NCI-H1930 (cell line): ENCODE data around the gene PRAF2.
A peak's percentile ranks its signal among the peaks of the same experiment; 100 is the strongest.

ENCODE experiments used
- DNase-seq, 2 experiments: peaks; one replicate each; lab custom pipeline; 2025; lab: John Stamatoyannopoulos, UW

Gene PRAF2

GRCh38 chrX:49073601-49074575 lies at the start of gene PRAF2:
PRAF2 (minus strand) TSS chrX:49074002; CDS start chrX:49073987, 15 bp downstream.
- peak; percentile 81 to 89 for DNase-seq

- no peak for DNase-seq
Observed at GRCh38 chrX:49122499-49122898, 48.7 kb upstream of the PRAF2 start.

GRCh38 chrX:49120091-49120490 lies 46.3 kb upstream of the PRAF2 start:
- DNase-seq = no peak

DNA sequence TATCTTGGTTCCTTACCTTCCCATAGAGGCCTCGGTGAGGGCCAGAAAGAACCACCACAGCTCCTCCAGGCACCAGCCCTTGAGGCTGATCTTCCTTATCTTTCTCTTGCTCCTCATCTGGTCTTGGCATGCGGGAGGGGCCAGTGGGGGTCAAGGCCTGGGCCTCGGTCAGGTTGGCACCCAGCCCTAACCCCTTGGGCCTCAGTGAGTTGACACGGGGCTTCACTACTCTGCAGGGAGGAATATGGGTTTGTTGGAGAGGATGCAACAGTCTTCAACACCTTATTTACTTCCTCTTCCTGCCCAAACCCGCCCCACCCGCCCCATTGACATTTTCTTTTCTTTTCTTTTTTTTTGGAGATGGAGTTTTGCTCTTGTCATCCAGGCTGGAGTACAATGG lies 43.8 kb upstream of the PRAF2 start:
- DNase-seq = no peak

GRCh38 chrX:49116716-49117115 lies 42.9 kb upstream of the PRAF2 start:
- DNase-seq = no peak

DNA sequence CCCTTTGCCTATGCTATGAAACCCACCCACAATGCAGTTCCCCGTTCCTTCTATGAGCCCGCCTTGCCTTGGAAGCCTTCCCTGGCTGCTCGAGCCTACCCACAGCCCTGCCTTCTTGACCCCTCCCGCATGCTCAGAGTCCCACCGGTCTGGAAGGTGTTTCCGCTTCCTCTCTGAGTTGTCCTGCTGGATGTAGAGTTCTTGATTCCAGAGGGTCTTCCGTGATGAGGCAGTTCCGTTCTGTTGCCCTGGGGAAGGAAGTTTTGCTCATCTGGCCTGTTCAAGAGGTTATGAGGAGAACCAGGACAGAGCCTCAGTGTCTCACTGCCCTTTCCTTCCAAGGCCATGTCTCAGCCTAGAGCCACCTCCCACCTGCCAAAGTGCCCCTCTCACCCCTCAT lies 42.3 kb upstream of the PRAF2 start:
- DNase-seq = no peak

GRCh38 chrX:49111791-49112190 lies 38.0 kb upstream of the PRAF2 start:
- no peak for DNase-seq

GRCh38 chrX:49110417-49110816 lies 36.6 kb upstream of the PRAF2 start:
- DNase-seq = no peak

GRCh38 chrX:49108641-49109040 lies 34.8 kb upstream of the PRAF2 start:
- DNase-seq = no peak

GRCh38 chrX:49106930-49107329 lies 33.1 kb upstream of the PRAF2 start:
- no peak for DNase-seq

DNA sequence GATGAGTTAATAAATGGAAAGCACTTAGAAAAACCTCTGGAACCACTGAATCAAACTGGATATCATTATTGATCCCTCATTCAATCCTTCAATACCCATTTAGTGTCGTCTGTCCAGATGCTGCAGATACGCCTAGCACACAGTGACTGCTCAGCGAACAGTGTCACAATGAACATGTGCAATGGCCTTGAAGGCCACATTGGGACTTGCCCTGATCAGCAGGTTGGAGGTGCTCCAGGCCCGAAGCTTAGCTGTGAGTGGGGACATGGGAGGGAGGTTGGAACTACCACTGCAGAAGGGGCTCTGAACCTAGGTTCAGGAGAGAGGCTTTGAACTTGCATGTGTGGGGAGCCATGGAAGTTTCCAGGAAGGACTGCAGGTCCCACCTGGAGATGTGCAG lies 32.5 kb upstream of the PRAF2 start:
- no peak for DNase-seq

- DNase-seq = no peak
Observed at GRCh38 chrX:49103637-49104036, 29.8 kb upstream of the PRAF2 start.

- no peak for DNase-seq
Observed at GRCh38 chrX:49102190-49102589, 28.4 kb upstream of the PRAF2 start.

DNA sequence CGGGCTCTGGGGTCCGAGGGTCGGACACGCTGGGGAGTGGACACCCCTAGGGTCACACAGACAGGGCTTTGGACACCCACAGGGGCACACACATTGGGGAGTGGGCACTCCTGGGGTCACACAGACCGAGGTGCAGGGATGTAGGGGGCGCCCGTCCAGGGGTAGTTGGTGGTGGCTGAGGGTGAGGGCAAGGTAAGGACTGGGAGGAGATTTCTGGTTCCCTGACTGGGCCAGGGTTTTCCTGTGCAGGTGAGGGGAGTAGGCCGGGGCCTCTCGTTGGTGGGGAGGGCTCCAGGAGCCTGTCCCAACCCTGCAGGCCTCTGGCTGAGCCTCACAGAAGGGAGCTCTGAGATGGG lies 27.8 kb upstream of the PRAF2 start:
- no peak for DNase-seq

DNA sequence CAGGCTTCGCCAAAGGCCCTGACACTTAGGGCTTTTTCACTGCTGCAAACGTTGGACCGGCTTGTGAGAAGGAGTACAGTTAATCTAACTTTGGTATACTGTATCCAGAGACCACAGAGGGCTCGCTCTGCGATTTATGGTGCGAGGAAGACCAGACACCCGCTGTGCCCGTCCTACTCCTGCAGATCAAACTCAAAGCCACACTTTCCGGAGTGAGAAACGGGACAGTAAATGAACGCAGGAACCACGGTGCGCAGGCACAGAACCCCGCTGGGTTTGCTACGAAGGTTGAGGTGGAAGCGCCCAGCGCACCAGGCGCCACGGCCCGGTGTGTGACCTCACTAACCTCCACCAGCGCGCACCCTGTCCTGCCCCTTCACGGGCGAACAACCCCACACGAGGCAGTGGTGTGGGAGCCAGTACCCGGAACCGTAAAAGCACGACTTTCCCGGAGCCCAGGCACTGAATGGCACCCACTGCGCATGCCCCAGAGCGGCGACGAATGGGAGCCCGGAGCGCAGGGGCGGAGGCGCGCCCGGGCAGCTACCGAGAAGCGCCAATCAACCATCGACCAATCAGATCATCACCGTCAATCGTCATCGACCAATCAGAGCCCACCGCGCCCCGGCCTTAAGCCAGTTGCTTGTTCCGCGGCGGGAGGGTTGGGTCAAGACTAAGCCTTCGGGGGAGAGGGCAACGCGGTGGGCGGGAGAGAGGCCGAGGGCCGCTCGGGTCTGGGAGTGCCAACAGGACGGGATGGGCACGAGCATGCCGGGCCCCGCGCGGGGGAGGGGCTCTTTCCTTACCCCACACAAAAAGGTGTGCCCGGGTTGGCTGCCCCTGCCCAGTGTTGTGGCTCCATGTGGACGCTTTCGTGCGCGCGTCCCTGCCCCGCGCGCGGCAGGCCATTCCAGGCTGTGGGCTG lies 27.2 kb upstream of the PRAF2 start:
- DNase-seq = peak; percentile 85 to 88

DNA sequence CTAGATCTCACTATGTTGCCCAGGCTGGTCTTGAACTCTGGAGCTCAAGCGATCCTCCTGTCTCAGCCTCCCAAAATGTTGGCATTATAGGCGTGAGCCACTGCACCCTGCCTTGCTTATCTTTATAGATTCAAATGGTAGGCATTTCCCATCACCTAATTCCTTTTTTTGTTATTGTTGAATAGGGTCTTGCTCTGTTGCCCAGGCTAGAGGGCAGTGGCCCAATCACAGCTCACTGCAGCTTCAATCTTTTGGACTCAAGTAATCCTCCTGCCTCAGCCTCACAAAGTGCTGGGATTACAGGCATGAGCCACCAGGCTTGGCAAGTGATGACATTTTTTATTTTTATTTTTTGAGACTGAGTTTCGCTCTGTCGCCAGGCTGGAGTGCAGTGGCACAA lies 22.6 kb upstream of the PRAF2 start:
- DNase-seq = no peak

DNA sequence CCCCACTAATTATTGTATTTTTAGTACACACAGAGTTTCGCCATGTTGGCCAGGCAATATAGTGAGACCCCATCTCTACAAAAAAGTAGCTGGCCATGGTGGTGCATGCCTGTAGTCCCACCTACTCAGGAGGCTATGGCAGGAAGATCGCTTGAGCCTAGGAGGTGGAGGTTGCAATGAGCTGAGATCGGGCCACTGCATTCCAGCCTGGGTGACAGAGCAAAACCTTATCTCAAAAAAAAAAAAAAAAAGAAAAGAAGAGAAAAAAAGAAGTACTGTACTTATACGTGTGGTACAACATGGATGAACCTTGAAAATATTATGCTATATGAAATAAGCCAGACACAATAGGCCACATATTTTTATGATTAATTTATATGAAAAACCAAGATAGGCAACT lies 15.8 kb upstream of the PRAF2 start:
- no peak for DNase-seq

GRCh38 chrX:49082271-49082871 lies 8.6 kb upstream of the PRAF2 start:
- no peak for DNase-seq

DNA sequence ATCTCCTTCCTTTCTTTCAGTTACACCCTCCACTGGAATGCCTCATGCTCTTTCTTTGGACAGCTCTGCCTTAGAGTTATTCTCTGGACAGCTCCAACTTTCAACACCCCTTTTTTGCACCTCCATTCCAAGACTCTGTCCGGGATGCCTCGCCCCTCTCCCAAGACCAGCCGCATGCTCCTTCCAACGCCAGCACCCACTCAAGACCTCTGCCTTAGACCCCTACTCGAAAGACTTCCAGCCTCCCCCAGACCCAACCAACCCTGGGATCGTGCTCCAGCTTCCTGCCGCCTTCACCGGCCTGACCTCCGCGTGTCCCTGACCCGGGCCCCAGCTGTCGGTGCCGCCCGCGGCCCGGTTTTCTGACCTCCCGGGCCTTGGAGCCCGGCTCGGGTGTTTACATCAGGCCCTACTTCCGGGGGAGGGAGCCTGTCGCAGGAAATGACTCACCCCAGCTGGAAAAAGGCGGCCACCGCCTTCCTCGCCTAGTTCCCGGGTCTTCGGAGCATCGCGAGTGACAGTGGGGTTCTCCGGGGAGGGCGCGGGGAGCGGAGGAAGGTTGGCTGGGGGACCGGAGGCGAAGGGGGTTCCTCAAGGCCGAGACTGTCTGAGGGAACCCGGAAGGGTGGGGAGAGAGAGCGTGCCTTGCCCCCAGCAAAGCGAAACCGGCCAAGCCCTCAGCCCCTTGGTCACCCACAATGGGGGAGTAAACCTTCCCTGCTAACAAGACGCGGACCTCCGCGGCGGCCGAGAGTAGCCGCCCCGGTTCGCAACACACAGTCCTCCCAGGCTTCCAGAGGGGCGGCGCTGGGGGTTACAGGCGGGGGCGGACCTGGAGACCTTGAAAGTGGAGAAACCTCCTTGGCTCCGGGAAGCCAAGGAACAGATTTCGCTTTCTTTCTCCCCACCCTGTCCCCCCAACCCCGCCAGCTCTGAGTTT lies 6.0 kb upstream of the PRAF2 start, which contains the start of gene WDR45:
WDR45 (minus strand) TSS at position 399 of the 940 bp plus-strand sequence. CDS start 1,792 bp downstream, outside the sequence.
- peak; percentile 6 to 15 for DNase-seq

DNA sequence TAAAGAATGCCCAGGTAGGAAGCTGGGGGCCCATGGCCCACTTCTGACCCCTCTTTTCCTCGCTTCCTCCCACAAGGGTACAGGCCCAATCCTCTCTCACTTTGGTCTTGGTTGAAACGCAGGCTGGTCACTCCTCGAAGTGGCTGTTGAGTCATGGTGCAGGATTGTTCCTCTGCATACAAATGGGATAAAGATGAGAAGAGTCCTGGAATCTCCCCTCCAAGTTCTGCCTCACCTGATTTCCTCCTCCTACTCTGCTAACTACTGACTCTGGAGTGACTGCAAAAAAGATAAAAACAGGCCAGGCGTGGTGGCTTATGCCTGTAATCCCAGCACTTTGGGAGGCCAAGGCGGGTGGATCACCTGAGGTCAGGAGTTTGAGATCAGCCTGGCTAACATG lies 4.1 kb upstream of the PRAF2 start:
- DNase-seq = no peak

- no peak for DNase-seq
Observed at GRCh38 chrX:49075347-49075746, 1.5 kb upstream of the PRAF2 start.
